Ascending aorta (tissue), 2 donors: ENCODE measurements around the gene MDN1. TPM values are rescaled to one million over a fixed set of nuclear protein-coding genes. Genes with fewer than 3 reads are reported as not detected.
"Not testable (repeated sequence)": the region's sequence is repeated elsewhere in the genome, so short reads cannot be mapped to it uniquely, and the experiment has no call there.

ENCODE experiments used
- DNase-seq, 2 donors: peaks; one replicate each; pipeline ENCODE4 v3.0.0-alpha.2; 2019; ENCODE audit warnings: low spot score in 2 of 2
- H3K27ac ChIP-seq, 2 donors: fragments of 200-600 bp; sonication (generic); one replicate each; pipeline ENCODE4 v1.5.1; 2016 to 2017; ENCODE audit warnings: mild to moderate bottlenecking in 1 of 2
- H3K27me3 ChIP-seq: fragments of 200-600 bp; sonication (generic); one replicate; pipeline ENCODE4 v1.5.1; 2017
- H3K36me3 ChIP-seq, 2 donors: fragments of 200-600 bp; sonication (generic); one replicate each; pipeline ENCODE4 v1.5.1; 2016
- H3K4me1 ChIP-seq, 2 donors: fragments of 200-600 bp; sonication (generic); one replicate each; pipeline ENCODE4 v1.5.1; 2016 to 2017; ENCODE audit warnings: mild to moderate bottlenecking in 1 of 2
- H3K4me3 ChIP-seq, 2 donors: fragments of 200-600 bp; sonication (generic); one replicate each; pipeline ENCODE4 v1.5.1; 2016 to 2017; ENCODE audit warnings: mild to moderate bottlenecking in 1 of 2
- H3K9me3 ChIP-seq, 2 donors: fragments of 200-600 bp; sonication (generic); one replicate each; pipeline ENCODE4 v1.5.1; 2016
- intact Hi-C: fragments of 100-400 bp; cut with DNase I; formaldehyde crosslinking; loops from one replicate; pipeline ENCODE4 v1.15.1; 2023
- total RNA-seq: library from RNA; depleted of rRNA; stranded (reverse); fragments of >200 nt; gene quantifications from one replicate; pipeline ENCODE4 v1.1.0, GENCODE V29; 2016
- TF ChIP-seq, protein P1 (sequence below), 3 experiments: fragments of 200-600 bp in 2 of 3; fragments of 450-650 bp in 1 of 3; sonication (generic) in 2 of 3; IDR thresholded peaks; one replicate each; pipeline ENCODE4 v1.5.1; 2016 to 2019; ENCODE audit warnings: antibody characterized with exemption in 3 of 3, mild to moderate bottlenecking in 1 of 3, moderate library complexity in 1 of 3

The MDN1 gene
- total RNA-seq, 1 donor from 2014 or later = 12.2 TPM

DNA sequence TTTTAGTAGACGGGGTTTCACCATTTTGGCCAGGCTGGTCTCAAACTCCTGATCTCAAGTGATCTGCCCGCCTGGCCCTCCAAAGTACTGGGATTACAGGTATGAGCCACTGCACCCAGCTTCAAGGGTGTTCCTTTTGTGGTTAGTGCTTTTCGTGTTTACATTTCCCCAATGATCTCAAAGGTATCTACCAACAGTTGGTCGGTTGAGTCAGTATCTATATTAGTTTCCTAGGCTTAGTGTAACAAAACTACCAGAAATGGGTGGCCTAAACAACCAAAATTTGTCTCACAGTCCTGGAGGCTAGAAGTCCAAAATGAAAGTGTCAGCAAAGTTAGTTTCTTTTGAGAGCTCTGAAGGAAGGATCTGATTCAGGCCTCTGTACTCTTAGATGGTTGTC lies 40.1 kb upstream of the MDN1 start:
- Histone ChIP-seq H3K36me3 (peaks cover 52 to 94% of the 10 kb centered on the region in 2 donors), H3K4me3 (no peak overlapping the region), H3K4me1 (no peaks in the 10 kb centered on the region), H3K27me3 (no peaks in the 10 kb centered on the region), H3K9me3 (no peaks in the 10 kb centered on the region), H3K27ac (no peak overlapping the region)
- no peak for DNase-seq
- intact Hi-C loops = no loop called here
- TF ChIP-seq, protein P1, sequence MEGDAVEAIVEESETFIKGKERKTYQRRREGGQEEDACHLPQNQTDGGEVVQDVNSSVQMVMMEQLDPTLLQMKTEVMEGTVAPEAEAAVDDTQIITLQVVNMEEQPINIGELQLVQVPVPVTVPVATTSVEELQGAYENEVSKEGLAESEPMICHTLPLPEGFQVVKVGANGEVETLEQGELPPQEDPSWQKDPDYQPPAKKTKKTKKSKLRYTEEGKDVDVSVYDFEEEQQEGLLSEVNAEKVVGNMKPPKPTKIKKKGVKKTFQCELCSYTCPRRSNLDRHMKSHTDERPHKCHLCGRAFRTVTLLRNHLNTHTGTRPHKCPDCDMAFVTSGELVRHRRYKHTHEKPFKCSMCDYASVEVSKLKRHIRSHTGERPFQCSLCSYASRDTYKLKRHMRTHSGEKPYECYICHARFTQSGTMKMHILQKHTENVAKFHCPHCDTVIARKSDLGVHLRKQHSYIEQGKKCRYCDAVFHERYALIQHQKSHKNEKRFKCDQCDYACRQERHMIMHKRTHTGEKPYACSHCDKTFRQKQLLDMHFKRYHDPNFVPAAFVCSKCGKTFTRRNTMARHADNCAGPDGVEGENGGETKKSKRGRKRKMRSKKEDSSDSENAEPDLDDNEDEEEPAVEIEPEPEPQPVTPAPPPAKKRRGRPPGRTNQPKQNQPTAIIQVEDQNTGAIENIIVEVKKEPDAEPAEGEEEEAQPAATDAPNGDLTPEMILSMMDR (IDR thresholded peaks at IDR 0.05) = no peak

DNA sequence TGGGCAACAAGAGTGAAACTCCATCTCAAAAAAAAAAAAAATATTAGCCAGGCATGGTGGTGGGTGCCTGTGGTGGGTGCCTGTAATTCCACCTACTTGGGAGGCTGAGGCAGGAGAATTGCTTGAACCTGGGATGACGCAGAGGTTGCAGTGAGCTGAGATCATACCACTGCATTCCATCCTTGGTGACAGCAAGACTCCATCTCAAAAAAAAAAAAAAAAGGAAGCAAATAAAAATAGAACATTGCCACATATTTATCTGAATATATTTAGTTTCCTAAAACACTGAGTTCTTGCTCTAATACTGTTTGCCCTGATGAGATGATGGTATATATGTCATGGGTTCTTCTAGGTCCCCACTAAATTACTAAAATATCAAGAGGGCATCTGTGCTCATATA lies 38.4 kb upstream of the MDN1 start:
- Histone ChIP-seq H3K27ac (no peak overlapping the region), H3K4me1 (no peaks in the 10 kb centered on the region), H3K27me3 (no peaks in the 10 kb centered on the region), H3K36me3 (peaks cover 55 to 94% of the 10 kb centered on the region in 2 donors), H3K9me3 (no peaks in the 10 kb centered on the region), H3K4me3 (no peak overlapping the region)
- TF ChIP-seq, protein P1 (IDR thresholded peaks at IDR 0.05) = no peak
- no peak for DNase-seq
- intact Hi-C loops = no loop called here

DNA sequence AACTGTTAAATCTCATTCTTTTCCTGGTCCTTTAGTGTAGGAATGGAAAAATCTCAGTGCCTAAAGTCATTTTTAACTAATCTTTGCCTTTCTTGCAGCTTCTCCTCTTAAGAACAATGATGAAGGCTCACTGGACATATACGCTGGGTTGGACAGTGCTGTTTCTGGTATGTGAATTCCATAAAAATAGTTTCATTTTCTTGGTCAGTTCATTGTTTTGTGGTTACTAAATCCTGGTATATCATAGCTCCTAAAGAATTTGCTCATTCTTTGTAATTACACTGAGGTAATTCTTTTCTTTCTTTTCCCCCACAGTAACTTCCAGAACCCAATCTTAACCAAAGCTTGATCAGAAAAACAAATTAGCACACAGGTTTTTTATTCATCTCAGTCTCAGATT lies 33.5 kb upstream of the MDN1 start:
- Histone ChIP-seq H3K27me3 (no peaks in the 10 kb centered on the region), H3K9me3 (no peaks in the 10 kb centered on the region), H3K36me3 (peaks cover 29 to 66% of the 10 kb centered on the region in 2 donors), H3K4me1 (no peaks in the 10 kb centered on the region), H3K4me3 (no peak overlapping the region), H3K27ac (no peak overlapping the region)
- DNase-seq = no peak
- TF ChIP-seq, protein P1 (IDR thresholded peaks at IDR 0.05) = no peak
- intact Hi-C loops = no loop called here

DNA sequence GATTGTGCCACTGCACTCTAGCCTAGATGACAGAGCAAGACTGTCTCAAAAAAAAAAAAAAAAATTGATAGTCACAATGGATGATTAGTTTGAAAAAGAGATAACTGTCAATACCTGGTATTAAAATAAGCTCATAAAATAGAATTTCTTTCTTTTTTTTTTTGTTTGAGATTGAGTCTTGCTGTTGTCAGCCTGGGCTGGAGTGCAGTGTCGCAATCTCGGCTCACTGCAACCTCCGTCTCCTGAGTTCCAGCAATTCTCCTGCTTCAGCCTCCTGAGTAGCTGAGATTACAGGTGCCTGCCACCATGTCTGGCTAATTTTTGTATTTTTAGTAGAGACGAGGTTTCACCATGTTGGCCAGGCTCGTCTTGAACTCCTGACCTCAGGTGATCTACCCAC lies 27.9 kb upstream of the MDN1 start:
- H3K4me1 ChIP-seq, H3K27ac ChIP-seq, H3K27me3 ChIP-seq, DNase-seq, H3K9me3 ChIP-seq, H3K4me3 ChIP-seq, intact Hi-C loops: not testable (repeated sequence)
- peaks cover 0 to 33% of the 10 kb centered on the region in 2 donors for H3K36me3 ChIP-seq

DNA sequence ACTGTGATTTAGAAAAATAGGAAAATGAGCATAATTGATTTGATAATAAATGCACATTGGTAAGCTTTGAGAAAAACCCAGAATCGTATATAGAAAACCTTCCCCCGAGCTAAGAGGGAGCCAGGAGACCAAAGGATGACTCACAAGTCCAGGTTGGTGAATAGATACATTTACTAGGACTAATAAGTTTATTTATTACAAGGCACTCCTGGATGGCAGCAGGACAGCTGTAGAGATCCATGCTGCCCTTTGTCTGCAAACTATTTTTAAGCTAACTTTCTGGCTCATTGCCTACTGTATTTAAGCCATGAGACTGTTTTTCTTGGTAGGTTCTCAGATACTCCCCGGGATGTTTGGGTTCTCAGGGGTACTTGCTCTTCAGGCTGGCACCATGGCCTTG lies 23.5 kb upstream of the MDN1 start:
- H3K27me3 ChIP-seq = no peaks in the 10 kb centered on the region
- no peaks in the 10 kb centered on the region for H3K9me3 ChIP-seq
- no peaks in the 10 kb centered on the region for H3K4me1 ChIP-seq
- TF ChIP-seq, protein P1 (IDR thresholded peaks at IDR 0.05) = no peak
- intact Hi-C loops = no loop called here
- DNase-seq = no peak
- no peak overlapping the region for H3K4me3 ChIP-seq
- H3K36me3 ChIP-seq = peaks cover 0 to 17% of the 10 kb centered on the region in 2 donors
- no peak overlapping the region for H3K27ac ChIP-seq

DNA sequence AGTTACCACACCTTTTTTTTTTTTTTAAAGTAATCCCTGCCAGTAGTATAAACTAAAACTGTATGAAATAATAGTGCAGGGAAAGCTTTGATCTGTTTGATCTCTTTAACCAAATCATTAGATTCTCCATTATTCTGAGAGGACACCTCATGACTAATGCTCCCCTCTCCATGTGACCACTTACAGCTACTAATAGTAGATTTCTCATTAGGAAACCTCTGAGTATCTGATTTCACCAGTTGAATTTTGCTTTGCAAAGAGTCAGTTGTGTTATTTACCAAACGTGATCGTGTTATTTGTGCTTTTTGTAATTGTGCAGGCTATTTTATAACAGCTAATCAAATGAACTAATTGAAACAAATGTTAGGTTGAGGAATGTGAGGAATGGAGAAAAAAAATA lies 22.6 kb upstream of the MDN1 start:
- intact Hi-C loops = no loop called here
- Histone ChIP-seq H3K9me3 (no peaks in the 10 kb centered on the region), H3K4me3 (no peak overlapping the region), H3K27me3 (no peaks in the 10 kb centered on the region), H3K36me3 (peaks cover 3 to 13% of the 10 kb centered on the region in 2 donors), H3K27ac (no peak overlapping the region), H3K4me1 (no peaks in the 10 kb centered on the region)
- DNase-seq = no peak
- TF ChIP-seq, protein P1 (IDR thresholded peaks at IDR 0.05) = no peak
